IPS-NIHi7 (cell line): ENCODE results near the gene MCRS1.
"Not testable (repeated sequence)": the region's sequence is repeated elsewhere in the genome, so short reads cannot be mapped to it uniquely, and the experiment has no call there.

Experiments
- DNase-seq: peaks from one replicate; pipeline ENCODE4 v3.0.0; 2012; ENCODE audit warnings: mixed read lengths; ENCODE audit errors: extremely low spot score

Gene MCRS1

DNA sequence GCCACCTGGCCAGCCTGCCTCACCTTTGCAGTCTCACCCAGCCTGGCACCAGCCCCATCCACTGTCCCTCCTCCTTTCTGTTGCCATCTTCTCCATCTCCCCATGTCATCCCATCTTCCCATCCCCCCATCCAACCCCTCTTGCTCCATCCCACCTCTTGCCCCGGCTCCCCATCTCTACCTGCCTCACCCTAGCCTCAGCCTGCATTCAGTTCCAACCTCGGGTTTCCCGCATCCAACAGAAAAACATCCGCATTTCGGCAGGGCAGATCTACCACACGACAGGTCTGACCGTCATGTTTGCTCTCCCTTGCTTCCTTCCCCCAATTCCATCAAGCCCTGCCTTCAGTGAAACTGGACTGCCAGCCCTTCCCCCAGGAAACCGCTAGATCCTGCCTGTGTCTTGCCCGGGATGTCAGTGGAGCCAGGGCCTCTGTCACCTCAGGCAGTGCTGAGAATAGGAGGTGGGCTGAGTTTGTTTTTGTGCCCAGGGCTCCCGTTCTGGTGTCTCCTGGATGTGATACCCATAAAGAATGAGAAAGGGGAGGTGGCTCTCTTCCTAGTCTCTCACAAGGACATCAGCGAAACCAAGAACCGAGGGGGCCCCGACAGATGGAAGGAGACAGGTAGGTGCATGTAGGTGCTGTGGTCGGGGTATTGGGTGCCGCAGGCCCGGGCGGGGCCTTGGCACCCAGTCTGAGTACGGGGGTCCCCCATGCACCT lies 26.6 kb downstream of the MCRS1 start:
- no peak for DNase-seq

DNA sequence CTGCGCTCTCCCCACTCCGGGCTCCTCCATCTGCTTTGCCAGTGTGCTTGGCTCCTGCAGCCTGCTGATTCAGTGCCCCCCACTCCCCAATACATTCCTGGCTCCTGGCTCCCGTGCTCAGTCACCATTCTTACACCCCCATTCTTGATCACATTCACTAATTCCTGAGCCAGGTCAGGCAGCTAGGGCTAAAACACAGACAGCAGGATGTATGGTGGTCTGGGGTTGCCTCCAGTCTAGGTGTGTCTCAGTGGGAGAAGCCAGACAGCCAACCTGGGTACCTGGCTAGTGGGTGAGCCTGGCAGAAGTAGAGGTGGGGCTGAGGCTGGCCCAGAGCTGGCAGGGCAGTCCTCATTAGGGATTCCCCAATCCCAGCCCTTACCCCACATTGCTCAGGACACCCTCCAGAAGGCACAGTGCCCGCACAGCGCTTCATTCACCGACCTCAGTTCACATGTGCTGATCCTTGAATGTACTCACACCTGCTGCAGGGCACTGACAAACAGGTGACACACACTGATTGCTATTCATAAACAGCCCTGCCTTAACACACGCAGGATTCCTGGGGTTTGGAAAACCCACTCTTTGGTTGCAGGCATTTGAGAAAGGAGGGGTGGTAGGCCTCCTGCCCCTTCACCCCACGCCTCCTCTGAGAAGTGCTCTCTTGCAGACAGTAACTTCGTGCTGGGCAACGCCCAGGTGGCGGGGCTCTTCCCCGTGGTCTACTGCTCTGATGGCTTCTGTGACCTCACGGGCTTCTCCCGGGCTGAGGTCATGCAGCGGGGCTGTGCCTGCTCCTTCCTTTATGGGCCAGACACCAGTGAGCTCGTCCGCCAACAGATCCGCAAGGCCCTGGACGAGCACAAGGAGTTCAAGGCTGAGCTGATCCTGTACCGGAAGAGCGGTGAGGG lies 27.5 kb downstream of the MCRS1 start:
- no peak for DNase-seq

DNA sequence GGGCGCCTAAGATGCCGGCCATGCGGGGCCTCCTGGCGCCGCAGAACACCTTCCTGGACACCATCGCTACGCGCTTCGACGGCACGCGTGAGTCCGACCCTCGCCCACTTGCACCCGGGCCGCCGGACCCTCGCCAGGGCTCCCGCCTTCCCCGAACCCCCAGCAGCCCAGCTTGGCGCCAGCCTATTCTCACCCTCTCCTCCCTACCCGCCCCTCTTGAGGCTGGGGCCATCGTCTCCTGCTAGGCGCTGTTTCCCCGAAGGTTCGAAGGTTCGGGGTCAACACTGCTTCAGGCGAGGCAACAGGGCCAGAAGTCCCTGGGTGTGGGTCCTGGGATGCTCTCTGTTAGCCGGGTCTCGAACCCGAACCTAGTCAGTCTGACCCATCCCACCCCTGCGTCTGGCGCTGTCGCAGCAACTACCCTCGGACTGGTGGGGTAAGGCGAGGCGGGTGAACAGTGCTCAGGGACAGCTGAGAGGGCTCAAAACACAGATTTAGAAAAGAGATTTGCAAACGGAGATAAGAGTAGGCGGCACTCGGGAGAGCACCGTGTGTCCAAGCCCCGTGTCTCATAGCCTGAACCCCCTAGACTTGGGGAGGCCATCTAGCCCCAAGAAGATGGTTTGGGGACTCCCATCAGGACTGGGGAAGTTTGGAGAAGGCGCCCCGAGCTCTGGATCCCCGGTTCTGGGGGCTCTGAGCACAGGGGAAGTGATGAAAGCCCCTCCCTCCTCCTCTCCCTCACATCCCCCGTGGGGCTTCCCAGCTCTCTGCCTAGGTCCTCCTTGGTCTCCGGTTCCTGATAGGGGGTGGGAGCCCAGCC lies 28.3 kb downstream of the MCRS1 start:
- no peak for DNase-seq

DNA sequence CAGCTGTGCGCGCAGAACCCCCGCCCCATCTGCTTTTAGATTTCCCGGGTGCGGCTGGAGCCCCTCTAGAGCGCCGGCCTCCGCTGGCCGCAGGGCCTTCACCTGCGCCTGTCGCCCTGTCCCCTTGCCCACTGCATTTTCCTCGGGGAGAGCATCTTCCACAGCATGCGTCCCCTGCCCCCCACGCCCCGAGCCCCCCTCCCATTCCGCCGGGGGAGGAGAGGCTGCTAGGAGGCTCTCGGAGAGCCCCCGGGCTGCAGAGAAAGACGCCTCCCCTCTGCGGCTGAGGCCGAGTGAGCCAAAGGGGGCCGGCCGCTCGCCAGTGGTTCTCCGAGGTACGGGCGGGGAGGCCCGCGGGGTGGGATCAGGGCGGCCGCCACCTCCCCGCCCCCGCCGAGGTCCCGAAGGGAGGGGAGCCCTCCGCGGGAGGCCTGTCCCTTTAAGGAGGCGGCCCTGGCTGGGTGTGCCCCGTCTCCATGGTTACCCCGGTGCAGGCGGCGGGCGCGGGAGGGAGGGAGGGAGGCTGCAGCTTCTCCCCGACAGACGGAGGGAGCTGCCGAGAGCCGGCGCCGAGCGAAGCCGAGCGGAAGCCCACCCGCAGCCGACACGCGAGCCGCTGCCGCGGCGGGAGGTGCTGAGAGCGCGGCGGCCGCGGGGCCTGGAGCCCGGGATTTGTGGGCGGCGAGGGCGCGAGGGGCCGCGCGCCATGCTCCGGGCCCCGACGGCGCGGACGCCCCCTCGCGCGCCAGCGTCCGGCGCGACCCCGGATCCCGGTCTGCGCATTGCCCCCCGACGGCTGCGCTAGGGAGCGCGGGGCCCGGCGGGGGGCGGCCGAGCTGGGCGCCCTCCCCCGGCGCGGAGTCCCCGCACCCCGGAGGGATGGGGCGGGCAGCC lies 29.2 kb downstream of the MCRS1 start, which contains the start of gene KCNH3:
Gene KCNH3 (plus strand): TSS at position 521 of the 894 bp plus-strand sequence. CDS start 387 bp downstream, outside the sequence.
- DNase-seq, result peak; percentile 82

DNA sequence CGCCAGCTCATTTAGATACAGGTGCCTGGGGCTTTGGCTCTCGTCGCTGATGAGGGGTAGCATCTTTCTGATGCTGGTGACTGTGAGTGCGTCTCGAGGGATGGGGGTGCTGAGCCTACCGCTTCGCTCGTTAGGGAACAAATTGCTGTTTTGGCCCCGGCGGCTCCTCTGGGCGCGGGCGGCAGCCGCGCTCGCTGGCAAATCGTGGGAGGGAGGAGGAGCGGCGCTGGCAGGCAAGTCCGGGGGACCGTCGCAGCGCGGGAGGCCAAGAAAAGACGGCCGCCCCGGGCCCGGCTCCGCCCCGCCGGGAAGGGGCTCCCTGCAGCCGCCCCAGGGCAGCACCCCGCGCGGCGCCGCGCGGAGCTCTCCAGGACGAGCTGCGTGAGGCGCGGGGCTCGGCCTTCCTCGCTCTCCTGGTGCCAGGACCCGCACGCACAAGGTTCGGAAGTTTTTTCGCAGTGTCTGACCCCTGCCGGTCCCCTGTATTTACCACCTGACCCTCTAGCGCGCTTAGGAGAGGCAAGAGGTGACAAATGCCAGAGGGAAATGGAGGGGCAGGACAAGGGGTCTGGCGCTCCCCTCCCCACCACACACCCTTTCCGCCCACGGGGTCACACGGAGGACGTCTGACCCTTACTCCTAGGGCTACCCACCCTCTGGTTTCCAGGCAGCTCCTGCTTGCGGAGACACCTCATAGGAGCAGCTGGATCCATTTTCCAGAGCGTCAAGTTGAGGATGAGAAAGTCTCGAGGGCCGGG lies 30.0 kb downstream of the MCRS1 start:
- DNase-seq, result no peak

DNA sequence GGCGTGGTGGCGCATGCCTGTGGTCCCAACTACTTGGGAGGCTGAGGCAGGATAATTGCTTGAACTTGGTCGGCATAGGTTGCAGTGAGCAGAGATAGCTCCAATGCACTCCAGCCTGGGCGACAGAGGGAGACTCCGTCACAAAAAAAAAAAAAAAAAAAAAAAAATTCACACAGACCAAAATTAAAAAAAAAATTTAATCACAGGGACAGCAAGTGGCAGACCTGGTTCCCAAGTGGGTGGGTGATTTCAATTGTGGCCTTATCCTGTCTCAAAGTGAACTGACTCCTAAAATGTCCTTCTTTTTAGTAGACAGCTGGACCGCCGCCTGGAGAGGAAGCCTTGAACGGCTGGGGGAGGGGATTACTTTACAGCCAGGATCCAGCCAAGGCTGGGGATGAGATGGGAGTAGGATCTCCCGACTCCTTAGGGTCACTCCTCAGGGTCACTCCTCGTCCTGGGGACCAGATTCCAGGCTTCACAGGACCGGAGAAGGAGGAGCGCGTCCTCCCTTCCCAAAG lies 30.7 kb downstream of the MCRS1 start:
- no peak for DNase-seq

DNA sequence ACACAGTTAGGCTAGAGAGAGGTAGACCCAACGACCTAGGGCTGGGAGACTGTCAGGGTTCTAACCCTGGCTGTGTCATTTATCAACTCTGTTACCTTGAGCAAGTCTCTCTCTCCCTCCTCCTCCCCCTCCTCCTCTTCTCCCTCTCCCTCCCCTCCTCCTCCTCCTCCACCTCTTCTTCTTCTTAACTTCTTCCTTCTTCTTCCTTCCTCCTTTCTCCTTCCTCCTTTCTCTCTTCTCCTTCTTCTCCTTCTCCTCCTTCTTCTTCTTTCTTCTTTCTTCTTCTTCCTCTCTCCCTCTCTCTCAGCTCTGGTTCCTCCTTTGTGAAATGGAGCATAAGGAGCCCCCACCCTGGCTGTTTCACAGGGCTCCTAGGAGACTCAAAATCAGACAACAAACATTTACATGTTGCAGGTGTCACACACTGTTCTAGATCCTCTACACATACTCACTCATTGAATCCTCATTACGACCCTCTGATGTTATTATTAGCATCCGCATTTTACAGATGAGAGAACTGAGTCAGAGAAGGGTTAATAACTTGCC lies 31.3 kb downstream of the MCRS1 start:
- DNase-seq, result no peak

DNA sequence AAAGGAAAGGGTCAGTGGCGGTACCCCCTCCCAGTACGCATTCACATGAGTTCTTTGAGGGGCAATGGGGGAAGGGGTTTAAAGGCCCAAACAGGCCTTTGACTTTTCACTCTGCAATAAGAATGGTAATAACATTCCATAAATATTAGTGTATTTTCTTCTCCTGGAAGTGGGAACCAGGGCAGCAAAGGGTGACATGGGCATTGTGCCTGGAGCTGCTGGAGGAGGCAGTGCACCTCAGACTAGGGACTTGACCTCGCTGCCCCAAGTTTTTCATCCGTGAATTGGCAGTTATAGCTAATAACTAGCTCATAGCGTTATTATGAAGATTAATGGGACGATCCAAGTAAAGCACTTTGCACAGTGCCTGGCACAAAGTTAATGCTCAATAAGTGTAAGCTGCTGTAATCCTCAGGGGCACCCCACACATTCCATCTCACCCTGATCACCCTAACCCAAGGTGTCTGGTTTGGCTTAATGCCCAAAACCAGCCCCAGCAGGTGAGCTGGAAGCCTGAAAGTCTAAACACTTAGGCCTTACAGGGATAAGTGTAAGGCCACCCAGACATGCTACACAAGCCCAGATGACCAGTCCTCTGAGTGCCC lies 31.9 kb downstream of the MCRS1 start:
- DNase-seq, result no peak

DNA sequence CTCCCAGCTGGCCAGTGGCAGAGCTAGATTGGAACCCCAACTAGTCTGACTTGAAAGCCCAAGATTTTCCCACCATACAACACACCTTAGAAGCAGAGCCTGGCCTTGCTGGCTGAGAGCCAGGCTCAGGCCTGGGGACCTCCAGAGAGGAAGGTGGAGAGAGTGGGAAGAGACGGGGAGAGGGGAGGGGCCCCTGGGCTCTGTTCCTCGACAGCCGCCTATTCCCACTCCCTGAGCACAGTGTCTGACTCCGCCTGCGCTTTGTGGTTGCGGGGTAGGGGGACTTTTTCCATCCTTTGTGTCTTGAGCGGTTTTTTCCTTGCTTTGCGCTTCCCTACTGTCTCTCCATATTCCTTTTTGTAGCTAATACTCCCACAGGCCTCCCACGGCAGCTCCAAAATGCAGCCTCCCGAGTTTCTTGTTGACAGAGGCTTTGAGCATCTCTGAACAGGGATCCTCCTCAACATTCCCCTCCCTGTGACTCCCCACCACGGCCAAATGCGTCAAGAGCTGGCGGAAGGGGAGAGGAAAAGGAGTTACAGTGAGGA lies 33.1 kb downstream of the MCRS1 start:
- no peak for DNase-seq

DNA sequence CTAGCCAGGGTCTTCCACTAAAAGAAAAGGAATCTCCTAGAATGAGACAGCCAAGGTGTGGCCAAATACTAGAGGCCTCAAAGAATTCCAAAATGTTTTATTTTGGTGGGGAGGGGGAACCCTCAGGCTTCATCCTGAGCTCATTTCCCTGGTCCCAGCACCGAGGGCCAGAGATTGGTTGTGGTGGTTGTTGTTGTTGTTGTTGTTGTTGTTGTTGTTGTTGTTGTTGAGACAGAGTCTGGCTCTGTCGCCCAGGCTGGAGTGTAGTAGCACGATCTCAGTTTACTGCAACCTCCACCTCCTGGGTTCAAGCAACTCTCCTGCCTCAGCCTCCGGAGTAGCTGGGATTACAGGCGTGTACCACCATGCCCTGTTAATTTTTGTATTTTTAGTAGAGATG lies 33.8 kb downstream of the MCRS1 start:
- not testable (repeated sequence) for DNase-seq

DNA sequence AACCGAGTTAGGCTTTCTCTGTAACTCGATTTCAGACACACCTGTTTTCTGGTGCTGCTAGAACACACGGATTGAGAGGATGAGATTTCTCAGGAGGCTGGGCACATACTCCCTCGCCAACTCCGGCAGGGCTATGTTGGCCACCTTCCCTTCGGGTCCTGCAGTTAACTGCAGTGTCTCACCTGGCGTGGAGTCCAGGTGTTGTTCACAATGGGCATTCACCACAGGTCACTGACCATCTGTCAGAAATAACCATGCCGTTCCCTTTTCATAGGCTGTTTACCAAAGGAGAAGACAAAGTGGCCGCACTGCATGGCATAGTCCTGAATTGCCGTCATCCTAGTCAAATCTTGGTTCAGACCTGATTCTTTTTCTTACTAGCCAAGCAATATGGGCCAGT lies 34.6 kb downstream of the MCRS1 start:
- no peak for DNase-seq

DNA sequence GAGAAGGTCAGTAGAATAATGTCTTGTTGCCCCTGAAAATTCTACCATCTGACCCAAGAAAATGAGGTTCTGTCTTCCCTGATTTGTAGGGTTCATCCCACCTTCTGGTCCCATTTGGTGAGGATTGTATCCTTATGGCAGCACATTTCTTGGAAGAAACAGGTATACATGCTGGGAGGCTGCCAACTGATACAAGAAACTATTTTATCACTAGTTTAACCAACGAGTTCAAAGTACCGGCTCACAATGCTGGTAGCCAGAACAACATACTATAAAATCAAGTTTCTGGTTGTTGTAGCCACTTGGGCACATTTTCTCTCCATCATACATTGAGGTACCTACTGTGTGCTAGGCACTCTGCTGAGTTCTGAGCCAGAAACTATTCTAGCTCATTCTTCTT lies 36.2 kb downstream of the MCRS1 start:
- DNase-seq, result no peak

DNA sequence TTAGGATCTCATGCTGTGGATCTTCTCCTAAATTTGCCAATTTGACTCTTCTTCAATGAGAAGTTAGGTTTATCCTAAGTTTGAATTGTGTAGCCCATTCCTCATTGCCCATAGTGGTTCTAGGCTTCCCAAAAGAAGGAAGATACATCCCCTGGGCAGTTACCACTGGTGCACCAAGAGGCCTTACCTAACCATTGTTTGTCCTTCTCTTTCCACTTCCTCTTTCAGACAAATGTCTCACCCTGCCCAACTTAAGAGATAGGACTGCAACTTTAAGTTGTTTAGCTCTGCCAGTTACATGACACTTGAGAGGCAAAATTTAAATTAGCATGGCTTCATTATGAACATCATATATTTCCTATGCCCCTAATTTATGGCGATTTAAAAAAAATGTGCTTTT lies 38.5 kb downstream of the MCRS1 start:
- DNase-seq, result no peak

DNA sequence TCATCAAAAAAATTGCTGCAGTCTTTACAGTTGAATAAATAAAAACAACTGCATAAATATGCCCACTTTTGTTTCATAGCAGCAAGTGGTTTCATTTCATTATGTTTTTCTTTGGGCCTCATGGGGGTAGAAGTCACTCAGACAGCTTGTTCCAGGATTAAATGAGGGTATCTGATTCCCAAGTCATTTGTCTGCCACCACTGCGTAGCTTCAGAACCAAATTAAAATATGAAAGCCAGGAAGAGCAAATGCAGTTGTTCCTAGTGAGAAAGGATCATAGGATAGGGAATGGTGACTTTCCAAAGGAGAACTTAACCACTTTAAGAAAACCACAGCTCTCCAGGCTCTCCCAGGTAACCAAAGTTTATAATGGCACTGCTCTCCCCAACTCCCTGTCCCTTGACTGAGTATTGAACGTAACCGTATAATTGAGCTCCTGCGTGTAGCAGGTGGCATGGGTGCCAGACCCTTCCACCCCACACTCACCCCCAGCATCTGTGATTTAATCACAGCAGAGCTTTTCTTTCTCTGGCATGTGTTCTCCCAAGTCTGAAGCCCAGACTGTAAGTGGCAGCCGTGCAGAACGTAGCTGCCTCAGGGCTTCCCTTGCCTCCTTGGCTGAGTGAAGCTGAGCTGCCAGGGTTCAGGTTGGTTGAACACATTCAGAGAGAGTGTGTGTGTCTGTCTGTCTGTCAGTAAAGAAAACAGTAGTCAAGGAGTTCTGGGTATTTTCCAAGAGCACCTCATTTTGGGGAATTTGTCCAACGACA lies 40.4 kb downstream of the MCRS1 start:
- no peak for DNase-seq

DNA sequence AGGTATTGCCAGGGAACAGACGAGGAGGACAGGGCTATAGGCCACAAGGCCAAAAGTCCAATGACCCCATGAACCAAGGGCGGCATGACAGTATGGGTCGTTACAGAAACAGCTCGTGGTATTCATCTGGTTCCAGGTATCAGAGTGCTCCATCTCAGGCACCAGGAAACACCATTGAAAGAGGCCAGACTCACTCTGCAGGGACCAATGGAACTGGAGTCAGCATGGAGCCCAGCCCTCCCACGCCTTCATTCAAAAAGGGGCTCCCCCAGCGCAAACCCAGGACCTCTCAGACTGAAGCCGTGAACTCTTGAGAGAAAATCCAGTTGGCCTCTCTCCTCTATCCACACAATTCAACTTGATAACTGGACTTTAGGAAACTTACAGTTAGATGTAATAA lies 42.0 kb downstream of the MCRS1 start:
- no peak for DNase-seq

DNA sequence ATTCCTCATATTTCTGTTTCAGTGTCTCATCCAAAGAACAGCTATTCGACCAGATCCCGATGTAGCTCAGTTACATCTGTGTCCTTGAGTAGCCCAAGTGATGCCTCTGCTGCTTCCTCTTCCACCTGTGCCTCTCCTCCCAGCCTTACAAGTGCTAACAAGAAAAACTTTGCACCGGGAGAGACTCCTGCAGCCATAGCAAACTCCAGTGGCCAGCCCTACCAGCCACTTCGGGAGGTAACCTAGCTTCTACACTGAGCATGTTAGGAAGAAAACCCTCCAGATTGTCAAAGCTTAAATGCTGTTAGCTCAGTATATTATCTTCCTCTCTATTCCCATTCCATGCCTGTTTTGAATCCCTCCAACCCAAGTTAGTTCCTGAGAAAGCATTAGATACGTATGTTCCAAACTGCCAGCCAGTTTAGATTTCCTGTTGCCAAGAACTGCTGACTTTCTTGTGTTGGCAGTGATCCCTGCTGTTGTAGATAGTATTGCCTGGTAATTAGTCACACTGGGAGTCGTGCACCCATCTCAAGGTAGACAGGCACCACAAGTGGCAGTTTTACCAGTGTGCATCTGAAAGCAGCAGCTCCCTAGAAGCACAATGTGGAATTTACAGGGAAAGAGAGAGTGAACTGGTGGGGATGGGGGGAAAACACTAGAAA lies 43.1 kb downstream of the MCRS1 start:
- no peak for DNase-seq

DNA sequence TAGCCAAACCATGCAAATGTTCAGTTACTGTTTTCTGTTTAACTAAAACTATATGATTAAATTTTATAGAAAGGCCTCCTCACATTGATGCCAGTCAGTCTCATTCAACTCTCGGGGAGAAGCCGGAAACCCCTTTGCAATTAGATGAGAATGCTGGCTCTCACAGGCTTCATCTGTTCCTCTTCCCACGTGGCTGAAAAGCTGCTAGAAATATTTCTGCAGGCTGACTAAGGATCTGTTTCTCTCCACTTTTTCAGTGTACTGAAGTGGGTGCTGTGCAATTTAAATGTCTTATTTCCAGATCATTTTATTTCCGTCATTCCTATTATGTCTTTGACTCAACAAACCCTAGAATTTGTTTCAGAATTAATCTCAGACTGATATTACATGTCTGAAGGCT lies 46.6 kb downstream of the MCRS1 start:
- no peak for DNase-seq

DNA sequence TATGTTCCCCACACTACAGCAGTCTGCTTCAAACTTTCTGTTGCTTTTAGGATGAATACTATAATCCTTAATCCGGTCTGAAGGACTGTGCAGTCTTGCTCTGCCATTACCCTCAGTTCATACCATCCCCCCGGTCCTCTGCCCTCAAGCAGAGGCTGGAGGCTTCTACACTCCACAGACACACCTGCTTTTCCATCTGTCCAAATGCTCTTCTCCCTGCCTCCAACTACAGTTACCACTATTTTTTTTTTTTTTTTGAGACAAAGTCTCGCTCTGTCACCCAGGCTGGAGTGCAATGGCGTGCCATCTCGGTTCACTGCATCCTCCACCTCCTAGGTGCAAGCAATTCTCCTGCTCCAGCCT lies 48.4 kb downstream of the MCRS1 start:
- no peak for DNase-seq
